DMS 273 (cell line): ENCODE measurements around the gene FBXO21.
A peak's percentile ranks its signal among the peaks of the same experiment; 100 is the strongest.
"Not testable (repeated sequence)": the region's sequence is repeated elsewhere in the genome, so short reads cannot be mapped to it uniquely, and the experiment has no call there.

Experiments
- DNase-seq: peaks from one replicate; lab custom pipeline; 2025; ENCODE audit not compliant: unreplicated experiment; lab: John Stamatoyannopoulos, UW

The FBXO21 gene, protein sequence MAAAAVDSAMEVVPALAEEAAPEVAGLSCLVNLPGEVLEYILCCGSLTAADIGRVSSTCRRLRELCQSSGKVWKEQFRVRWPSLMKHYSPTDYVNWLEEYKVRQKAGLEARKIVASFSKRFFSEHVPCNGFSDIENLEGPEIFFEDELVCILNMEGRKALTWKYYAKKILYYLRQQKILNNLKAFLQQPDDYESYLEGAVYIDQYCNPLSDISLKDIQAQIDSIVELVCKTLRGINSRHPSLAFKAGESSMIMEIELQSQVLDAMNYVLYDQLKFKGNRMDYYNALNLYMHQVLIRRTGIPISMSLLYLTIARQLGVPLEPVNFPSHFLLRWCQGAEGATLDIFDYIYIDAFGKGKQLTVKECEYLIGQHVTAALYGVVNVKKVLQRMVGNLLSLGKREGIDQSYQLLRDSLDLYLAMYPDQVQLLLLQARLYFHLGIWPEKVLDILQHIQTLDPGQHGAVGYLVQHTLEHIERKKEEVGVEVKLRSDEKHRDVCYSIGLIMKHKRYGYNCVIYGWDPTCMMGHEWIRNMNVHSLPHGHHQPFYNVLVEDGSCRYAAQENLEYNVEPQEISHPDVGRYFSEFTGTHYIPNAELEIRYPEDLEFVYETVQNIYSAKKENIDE

GRCh38 chr12:117190210-117190781, at the start of gene FBXO21:
Gene FBXO21 (minus strand): TSS chr12:117190470. CDS start chr12:117190456, 14 bp downstream.
- DNase-seq, result peak; percentile 94

DNA sequence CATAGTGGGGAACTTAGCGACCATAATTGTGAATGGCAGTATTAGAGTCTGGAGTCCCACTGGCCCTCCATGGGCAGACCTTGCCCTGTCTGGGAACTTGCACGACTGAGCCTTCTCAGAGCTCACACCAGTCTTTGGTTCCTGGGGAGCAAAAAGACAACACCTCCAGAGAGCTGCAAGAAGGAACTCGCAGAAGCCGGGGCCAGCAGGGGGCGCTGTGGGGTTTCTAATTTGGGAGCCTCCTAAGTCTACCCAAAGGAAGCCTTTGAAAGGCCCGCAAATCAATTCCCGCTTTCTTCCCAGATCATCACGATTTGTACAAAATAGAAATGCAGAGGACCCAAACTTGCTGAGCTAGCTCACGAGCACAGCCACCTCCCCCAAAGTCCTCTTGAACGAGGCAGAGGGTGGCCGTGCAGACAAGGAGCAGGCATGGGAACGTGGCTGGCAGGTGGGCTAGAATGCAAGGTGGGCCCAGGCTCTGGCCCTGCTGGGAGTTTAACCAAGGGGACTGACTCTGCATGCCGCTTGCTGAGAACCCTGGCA, 46.3 kb upstream of the FBXO21 start:
- DNase-seq, result peak; percentile 88

- DNase-seq, result no peak
Measured at GRCh38 chr12:117235261-117235660, 45.0 kb upstream of the FBXO21 start.

- no peak for DNase-seq
Measured at GRCh38 chr12:117234441-117234840, 44.2 kb upstream of the FBXO21 start.

DNA sequence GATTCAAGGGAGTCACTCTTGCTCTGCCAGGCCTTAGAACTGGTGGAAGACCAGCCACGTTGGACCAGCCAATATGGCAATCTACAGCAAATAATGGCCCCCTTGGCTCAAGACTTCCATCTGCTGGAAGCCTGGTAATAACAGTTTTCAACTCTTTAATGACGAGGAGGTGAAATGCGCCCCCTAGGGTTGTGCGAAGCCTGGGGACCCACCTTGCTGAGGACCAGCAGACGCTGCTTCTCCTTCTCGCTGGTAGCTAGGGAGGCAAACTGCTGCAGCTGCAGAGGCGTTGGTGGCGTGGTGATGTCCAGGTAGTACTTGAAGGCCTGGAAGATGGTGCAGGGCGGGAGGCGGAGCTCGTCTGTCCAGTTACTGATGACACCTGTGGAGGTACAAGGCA, 41.5 kb upstream of the FBXO21 start:
- peak; percentile 33 for DNase-seq

DNA sequence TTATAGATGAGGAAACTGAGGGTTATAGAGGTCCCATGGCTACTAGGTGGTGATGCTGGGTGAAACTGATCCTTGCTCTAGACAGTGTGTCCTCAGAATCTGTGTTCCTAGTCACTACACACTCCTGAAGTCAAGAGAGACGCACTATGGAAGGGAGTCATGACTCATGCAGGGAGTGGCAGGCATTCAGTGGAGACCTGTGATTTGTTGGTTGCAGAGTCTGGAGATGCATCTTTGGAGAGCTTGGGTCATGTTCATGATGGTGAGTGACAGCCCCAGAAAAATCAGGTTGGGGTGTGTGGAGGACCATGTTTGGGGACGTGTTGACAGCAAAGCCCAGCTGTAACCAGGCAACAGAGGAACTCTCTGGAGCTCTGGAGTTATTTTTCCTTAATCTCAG, 38.0 kb upstream of the FBXO21 start:
- no peak for DNase-seq

DNA sequence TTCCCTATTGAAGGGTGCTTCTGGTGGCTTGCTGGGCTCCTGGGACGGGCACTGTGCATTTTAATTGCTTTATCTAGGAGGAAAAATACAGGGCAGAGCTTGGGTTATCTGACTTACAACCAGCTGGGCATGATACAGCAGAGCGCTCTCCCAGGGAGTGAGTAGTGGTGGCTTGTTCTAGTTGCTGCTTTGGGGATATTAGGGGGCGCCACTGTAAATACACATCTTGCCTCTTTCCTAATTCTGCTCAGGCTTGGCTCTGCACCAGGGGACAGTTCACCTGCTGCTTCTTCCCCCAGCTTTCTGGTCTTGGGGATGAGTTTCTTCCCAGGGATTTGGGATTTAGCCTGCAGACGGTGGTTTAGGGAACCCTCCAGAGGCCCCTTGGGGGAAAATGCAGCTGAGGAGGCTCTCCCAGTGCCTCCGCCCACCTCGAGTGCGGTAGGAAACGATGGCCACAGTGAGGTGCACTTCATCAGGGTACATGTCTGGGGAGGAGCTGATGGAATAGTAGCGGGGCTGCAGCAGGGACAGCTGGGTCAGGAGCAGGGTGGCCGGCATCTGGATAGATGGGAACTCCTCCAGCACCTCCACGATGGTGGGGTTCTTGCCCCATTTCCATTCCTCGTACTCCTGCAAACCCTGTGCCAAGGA, 36.9 kb upstream of the FBXO21 start:
- peak; percentile 9 for DNase-seq

DNA sequence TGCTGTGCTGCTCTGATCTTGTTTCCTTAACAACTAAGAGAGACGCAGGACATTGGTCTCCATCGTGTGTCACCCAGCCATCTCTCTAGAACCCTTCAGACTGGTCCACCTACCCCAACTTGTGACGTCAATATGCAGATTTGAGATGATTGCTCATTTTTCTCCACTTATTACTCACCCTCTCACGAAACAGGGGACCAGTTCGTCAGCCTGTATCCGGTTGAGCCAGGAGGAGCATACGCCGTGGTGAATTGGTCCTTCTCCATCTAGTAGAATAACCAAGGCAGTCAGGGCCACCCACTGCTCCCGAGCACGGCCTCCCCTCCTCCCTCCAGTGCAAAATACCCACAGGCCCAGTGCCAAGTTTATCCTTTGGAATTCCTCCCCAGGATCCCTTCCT, 36.2 kb upstream of the FBXO21 start:
- no peak for DNase-seq

- DNase-seq, result no peak
Measured at GRCh38 chr12:117225179-117225578, 34.9 kb upstream of the FBXO21 start.

DNA sequence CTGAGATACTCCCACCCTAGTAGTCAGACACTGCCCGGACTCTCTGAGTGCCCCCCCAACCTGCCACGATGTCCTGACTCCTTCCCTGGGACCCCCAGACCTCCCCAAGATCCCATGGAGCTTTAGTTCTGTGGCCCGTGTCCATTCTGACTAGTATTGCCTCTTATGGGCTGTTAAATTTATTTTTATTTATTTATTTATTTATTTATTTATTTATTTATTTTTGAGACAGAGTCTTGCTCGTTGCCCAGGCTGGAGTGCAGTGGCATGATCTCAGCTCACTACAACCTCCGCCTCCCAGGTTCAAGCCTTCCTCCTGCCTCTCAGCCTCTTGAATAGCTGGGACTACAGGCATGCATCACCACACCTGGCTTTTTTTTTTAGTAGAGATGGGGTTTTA, 30.7 kb upstream of the FBXO21 start:
- DNase-seq, result not testable (repeated sequence)

DNA sequence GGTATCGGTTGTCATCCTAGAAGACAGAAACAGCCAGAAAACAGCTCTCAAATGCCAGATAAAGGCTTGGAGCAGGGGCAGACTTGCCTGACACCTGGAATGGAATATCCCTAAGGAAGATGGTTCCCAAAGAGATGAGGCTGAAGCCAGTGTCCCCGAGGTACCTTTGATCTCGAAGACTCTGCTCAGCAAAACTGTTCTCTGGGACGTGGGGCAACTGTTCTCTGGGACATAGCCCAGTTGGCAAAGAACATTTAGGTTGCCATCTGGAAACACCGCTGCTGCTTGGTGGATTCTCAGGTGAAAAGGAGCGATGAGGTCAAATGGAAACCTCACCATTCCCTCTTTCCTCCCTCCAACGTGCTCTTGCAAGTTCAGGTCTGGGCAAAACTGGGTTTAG, 27.9 kb upstream of the FBXO21 start:
- peak; percentile 9 for DNase-seq

- no peak for DNase-seq
Measured at GRCh38 chr12:117216686-117217085, 26.4 kb upstream of the FBXO21 start.

DNA sequence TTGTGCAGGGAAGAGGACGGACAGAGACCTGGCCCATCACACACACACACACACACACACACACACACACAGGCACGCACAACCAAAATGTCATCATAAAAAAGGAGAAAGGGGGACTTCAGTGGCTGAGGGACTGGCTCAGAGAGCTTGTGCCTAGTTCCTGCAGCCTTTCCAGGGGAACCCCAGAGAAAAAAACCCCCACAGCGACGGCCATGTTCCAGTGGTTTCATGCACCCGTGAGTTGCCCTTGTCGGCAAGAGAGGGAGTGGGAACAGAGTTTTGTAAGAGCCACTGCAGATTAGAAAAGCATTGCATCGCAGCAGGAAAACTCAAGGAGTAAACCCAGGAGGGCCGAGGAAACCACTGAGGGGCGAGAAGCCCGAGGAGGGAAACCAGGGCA, 24.5 kb upstream of the FBXO21 start:
- DNase-seq, result no peak

GRCh38 chr12:117213295-117213808, 23.1 kb upstream of the FBXO21 start:
- peak; percentile 45 for DNase-seq

- peak; percentile 86 for DNase-seq
Measured at GRCh38 chr12:117212563-117213190, 22.4 kb upstream of the FBXO21 start.

- DNase-seq, result no peak
Measured at GRCh38 chr12:117210266-117210918, 20.1 kb upstream of the FBXO21 start.

DNA sequence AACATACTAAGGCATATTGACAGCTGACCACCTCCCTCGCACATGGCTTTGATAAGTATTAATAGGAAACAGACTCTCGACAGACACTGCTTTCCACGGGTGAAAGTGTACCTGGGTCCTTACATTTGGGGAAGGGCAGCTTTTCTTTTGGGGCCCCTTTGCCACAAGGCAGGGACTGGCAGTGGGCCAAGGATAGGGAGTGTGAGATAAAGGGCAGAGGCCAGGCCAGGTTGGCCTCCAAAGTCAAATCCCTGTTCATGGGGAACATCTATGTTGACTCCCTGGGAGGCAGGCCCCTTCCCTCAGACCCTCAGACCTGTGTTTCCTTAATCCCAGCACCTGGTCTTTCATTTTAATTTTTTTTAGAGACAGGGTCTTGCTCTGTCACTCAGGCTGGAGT, 19.4 kb upstream of the FBXO21 start:
- peak; percentile 6 for DNase-seq

DNA sequence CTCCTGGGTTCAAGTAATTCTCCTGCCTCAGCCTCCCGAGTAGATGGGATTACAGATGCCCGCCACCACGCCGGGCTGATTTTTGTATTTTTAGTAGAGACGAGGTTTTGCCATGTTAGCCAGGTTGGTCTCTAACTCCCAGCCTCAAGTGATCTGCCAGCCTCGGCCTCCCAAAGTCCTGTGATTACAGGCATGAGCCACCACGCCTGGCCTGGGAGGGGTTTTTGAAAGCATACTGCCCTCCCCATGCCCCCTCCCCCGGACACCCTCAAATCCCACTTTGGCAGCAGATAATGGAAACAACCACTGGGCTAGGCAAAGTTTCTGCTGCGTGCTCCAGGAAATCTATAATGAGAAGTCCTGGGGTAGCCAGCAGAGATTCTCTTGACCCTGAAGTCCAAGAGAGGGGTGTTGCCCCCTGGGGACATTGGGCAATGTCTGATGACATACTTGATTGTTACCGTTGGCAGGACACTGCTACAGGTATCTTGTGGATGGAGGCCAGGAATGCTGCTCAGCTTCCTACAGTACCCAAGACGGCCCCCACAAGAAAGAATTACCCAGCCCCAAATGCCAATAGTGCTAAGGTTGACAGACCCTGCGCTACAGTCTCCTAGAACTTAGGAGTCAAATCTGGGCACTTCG, 18.7 kb upstream of the FBXO21 start:
- DNase-seq, result no peak

DNA sequence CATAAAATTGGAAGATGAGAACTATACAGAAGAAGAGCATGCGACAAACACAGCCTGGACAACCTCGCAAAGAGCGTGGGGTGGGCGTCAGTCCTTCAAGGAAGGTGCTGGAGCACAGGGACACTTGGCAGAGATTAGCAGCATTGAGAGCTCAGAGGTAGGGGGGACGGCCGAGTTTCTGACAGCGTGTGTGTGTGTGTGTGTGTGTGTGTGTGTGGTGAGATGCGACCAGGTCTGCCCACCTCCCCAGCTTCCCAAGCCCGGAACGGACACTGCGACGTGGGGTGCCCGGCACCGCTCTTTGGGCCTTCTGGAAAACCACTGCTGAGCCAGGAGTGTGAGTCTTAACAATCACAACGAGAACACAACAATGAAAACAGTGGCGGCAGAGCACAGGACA, 17.9 kb upstream of the FBXO21 start:
- no peak for DNase-seq

DNA sequence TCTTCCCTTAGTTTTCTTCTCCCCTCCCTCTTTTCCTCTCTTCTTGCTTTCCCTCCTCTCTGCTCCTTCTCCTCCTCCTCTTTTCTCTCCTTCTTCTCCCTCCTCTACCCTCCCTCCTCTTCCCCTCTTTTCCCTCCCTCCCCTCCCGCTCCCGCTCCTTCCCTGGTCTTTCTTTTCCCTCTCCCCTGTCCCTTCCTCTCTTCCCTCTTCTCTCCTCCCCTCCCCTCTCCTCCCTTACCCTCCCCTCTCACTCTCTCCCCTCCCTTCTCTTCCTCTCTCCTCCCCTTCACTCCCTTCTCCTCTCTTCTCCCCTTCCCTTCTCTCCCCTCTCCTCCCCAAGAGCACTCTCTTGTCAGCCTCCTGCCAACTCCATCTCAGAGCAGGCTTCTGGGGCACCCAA, 17.4 kb upstream of the FBXO21 start:
- no peak for DNase-seq
